Keratinocyte (primary cell): ENCODE results near the gene IGFLR1. TPM values are rescaled to one million over a fixed set of nuclear protein-coding genes. Genes with fewer than 3 reads are reported as not detected.

ENCODE experiments used
- DNase-seq: peaks from one replicate; pipeline ENCODE4 v3.0.0-alpha.2; 2011; ENCODE audit warnings: low read depth, missing footprints, low spot score
- FAIRE-seq: peaks from 2 replicates; lab custom pipeline; 2011; peaks lifted over from hg19 to GRCh38; lab: Jason Lieb, UNC
- H2AFZ ChIP-seq: 2 replicates; pipeline ENCODE4 v1.6.0; 2012; ENCODE audit warnings: low read length, control low read depth, inconsistent platforms; ENCODE audit not compliant: control insufficient read depth
- H3K27ac ChIP-seq: 2 replicates; pipeline ENCODE4 v1.5.1; 2011; ENCODE audit warnings: low read length; ENCODE audit not compliant: control insufficient read depth, insufficient read depth
- H3K27me3 ChIP-seq: 3 replicates; pipeline ENCODE4 v1.6.0; 2011; ENCODE audit warnings: low read length; ENCODE audit not compliant: control insufficient read depth, insufficient read depth; ENCODE audit errors: extremely low read depth
- H3K36me3 ChIP-seq, 2 experiments: 2 replicates in 1 of 2; 3 replicates in 1 of 2; pipeline ENCODE4 v1.5.1; 2011; ENCODE audit warnings: low read length in 2 of 2, mild to moderate bottlenecking in 1 of 2; ENCODE audit not compliant: control insufficient read depth in 2 of 2, insufficient read depth in 2 of 2; ENCODE audit errors: extremely low read depth in 1 of 2
- H3K4me1 ChIP-seq: 3 replicates; pipeline ENCODE4 v1.5.1; 2011; ENCODE audit warnings: low read length; ENCODE audit not compliant: control insufficient read depth, insufficient read depth; ENCODE audit errors: extremely low read depth
- H3K4me2 ChIP-seq: 3 replicates; pipeline ENCODE4 v1.6.0; 2011; ENCODE audit warnings: low read depth, low read length; ENCODE audit not compliant: control insufficient read depth, insufficient read depth; ENCODE audit errors: extremely low read depth
- H3K4me3 ChIP-seq, 3 experiments: fragments of 200-600 bp in 1 of 3; sonication (generic) in 1 of 3; 2 replicates in 2 of 3; 3 replicates in 1 of 3; pipeline ENCODE4 v1.5.1; 2011 to 2016; ENCODE audit warnings: low read length in 3 of 3, mild to moderate bottlenecking in 3 of 3, control low read depth in 2 of 3, inconsistent platforms in 1 of 3, low read depth in 1 of 3, mixed read lengths in 1 of 3, mixed run types in 1 of 3, moderate library complexity in 1 of 3; ENCODE audit not compliant: control insufficient read depth in 2 of 3, insufficient read depth in 2 of 3; ENCODE audit errors: extremely low read depth in 1 of 3
- H3K79me2 ChIP-seq: 2 replicates; pipeline ENCODE4 v1.6.0; 2012; ENCODE audit warnings: low read length; ENCODE audit not compliant: control insufficient read depth, insufficient read depth
- H3K9ac ChIP-seq: 3 replicates; pipeline ENCODE4 v1.6.0; 2011; ENCODE audit warnings: low read length; ENCODE audit not compliant: control insufficient read depth, insufficient read depth; ENCODE audit errors: extremely low read depth
- H3K9me1 ChIP-seq: 3 replicates; pipeline ENCODE4 v1.6.0; 2011; ENCODE audit warnings: low read length; ENCODE audit not compliant: control insufficient read depth, insufficient read depth; ENCODE audit errors: extremely low read depth
- H3K9me3 ChIP-seq: 2 replicates; pipeline ENCODE4 v1.5.1; 2012; ENCODE audit warnings: low read depth, low read length; ENCODE audit not compliant: control insufficient read depth
- H4K20me1 ChIP-seq: 3 replicates; pipeline ENCODE4 v1.6.0; 2011; ENCODE audit warnings: low read length; ENCODE audit not compliant: control insufficient read depth, insufficient read depth; ENCODE audit errors: extremely low read depth
- EZH2 ChIP-seq: IDR thresholded peaks from one replicate; pipeline ENCODE4 v1.6.1; 2012; ENCODE audit warnings: inconsistent platforms, mild to moderate bottlenecking, low read length, moderate library complexity
- dilution Hi-C: fragments of 300-500 bp; cut with MboI; formaldehyde crosslinking; loops from one replicate; pipeline ENCODE4 v1.7.0; 2020; ENCODE audit warnings: low sequenced_read_pairs; ENCODE audit not compliant: extremely low pct_ligation_motif_present
- polyA plus RNA-seq, 5 experiments: library from polyadenylated mRNA; depleted of rRNA in 3 of 5; stranded (reverse) in 3 of 5; stranded (forward) in 1 of 5; unstranded in 1 of 5; fragments of >200 nt; gene quantifications; 1 replicate in 1 of 5; 2 replicates in 3 of 5; 3 replicates in 1 of 5; pipeline versions ENCODE4 v1.2.1 to v1.2.3, GENCODE V29; 2011 to 2012; ENCODE audit warnings: missing spikeins in 2 of 5, low read depth in 1 of 5, low replicate concordance in 1 of 5
- TF ChIP-seq, protein P1 (sequence below), 3 experiments: IDR thresholded peaks in 1 of 3; conservative IDR thresholded peaks in 1 of 3; optimal IDR thresholded peaks in 1 of 3; 2 replicates in 2 of 3; 3 replicates in 1 of 3; pipeline versions ENCODE3 to v1.5.1; 2011; ENCODE audit warnings: low read length in 3 of 3, mild to moderate bottlenecking in 3 of 3, moderate library complexity in 2 of 3, control low read depth in 1 of 3, inconsistent platforms in 1 of 3; ENCODE audit not compliant: insufficient read depth in 2 of 3; ENCODE audit errors: extremely low read depth in 1 of 3

The IGFLR1 gene
- polyA plus RNA-seq, 1 donor (not counting 4 experiments of a cell fraction or from before 2014, with no cell fraction given), result 0.34 TPM

GRCh38 chr19:35731779-35732405 is 10.4 kb downstream of the IGFLR1 start:
- DNase-seq (no peak), FAIRE-seq (no peak)
- no peaks in the 10 kb centered on the region for H3K9me3 ChIP-seq
- no peaks in the 10 kb centered on the region for H3K9me1 ChIP-seq
- peaks cover 2% of the 10 kb centered on the region for H3K79me2 ChIP-seq
- no peak overlapping the region for H3K4me3 ChIP-seq
- TF ChIP-seq, protein P1, sequence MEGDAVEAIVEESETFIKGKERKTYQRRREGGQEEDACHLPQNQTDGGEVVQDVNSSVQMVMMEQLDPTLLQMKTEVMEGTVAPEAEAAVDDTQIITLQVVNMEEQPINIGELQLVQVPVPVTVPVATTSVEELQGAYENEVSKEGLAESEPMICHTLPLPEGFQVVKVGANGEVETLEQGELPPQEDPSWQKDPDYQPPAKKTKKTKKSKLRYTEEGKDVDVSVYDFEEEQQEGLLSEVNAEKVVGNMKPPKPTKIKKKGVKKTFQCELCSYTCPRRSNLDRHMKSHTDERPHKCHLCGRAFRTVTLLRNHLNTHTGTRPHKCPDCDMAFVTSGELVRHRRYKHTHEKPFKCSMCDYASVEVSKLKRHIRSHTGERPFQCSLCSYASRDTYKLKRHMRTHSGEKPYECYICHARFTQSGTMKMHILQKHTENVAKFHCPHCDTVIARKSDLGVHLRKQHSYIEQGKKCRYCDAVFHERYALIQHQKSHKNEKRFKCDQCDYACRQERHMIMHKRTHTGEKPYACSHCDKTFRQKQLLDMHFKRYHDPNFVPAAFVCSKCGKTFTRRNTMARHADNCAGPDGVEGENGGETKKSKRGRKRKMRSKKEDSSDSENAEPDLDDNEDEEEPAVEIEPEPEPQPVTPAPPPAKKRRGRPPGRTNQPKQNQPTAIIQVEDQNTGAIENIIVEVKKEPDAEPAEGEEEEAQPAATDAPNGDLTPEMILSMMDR (optimal IDR thresholded peaks at IDR 0.05 in 1 of 3, IDR thresholded peaks at IDR 0.05 in 1 of 3, conservative IDR thresholded peaks at IDR 0.05 in 1 of 3; ENCODE audit: extremely low read depth in 1 of 3, insufficient read depth in 2 of 3, low read length in 3 of 3), result no peak
- no peak for TF ChIP-seq EZH2
- peaks cover 64 to 74% of the 10 kb centered on the region in 2 experiments for H3K36me3 ChIP-seq
- dilution Hi-C loops, result no loop called here
- H3K4me2 ChIP-seq, result no peak overlapping the region
- no peak overlapping the region for H3K27ac ChIP-seq
- H3K27me3 ChIP-seq, result no peaks in the 10 kb centered on the region
- no peak overlapping the region for H3K9ac ChIP-seq
- H4K20me1 ChIP-seq, result peaks cover 6% of the 10 kb centered on the region
- no peaks in the 10 kb centered on the region for H3K4me1 ChIP-seq
- H2AFZ ChIP-seq, result no peak overlapping the region

DNA sequence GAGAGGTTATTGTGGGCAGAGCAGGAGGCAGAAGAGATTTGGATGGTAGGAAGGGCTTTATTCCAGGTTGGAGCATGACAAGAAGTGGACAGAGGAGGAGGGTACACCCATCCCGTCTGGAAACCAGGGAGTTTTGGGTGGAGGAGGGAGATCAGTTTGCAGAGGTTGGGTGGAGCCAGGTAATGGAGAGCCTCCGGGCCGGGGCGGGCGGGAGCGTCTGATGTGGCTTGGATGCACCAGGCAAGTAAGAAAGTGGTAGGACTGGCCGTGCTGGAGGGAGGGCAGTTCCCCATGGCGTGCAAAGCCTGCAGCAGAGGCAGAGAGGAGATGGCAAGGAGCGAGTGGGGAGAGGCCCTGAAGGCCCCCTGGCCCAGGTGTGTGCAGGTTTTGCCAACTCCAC is 10.9 kb downstream of the IGFLR1 start:
- dilution Hi-C loops, result no loop called here
- DNase-seq, result no peak
- TF ChIP-seq, protein P1 (optimal IDR thresholded peaks at IDR 0.05 in 1 of 3, IDR thresholded peaks at IDR 0.05 in 1 of 3, conservative IDR thresholded peaks at IDR 0.05 in 1 of 3; ENCODE audit: extremely low read depth in 1 of 3, insufficient read depth in 2 of 3, low read length in 3 of 3), result no peak
- TF ChIP-seq EZH2, result no peak
- Histone ChIP-seq H3K4me1 (no peaks in the 10 kb centered on the region), H3K9ac (no peak overlapping the region), H2AFZ (no peak overlapping the region), H3K36me3 (peaks cover 61 to 71% of the 10 kb centered on the region in 2 experiments), H3K4me2 (no peak overlapping the region), H3K9me3 (no peaks in the 10 kb centered on the region), H3K27me3 (no peaks in the 10 kb centered on the region), H3K9me1 (no peaks in the 10 kb centered on the region), H3K79me2 (peaks cover 2% of the 10 kb centered on the region), H4K20me1 (peaks cover 3% of the 10 kb centered on the region), H3K4me3 (no peak overlapping the region), H3K27ac (no peak overlapping the region)
- no peak for FAIRE-seq
